GM11168 (cell line): ENCODE measurements around the gene CD40LG.

Source experiments
- in situ Hi-C: fragments of 300-500 bp; cut with MboI; formaldehyde crosslinking; loops from one replicate; pipeline ENCODE4 v1.12.0; 2022; ENCODE audit warnings: low sequenced_read_pairs; ENCODE audit not compliant: unreplicated experiment

The CD40LG gene

GRCh38 chrX:136691028-136691809, 43.3 kb downstream of the CD40LG start:
- in situ Hi-C loops = loop anchor here (5.0 kb wide), 1 partner anchor 84 kb away; no protein-coding TSS in a partner anchor

GRCh38 chrX:136692271-136692670, 44.3 kb downstream of the CD40LG start:
- in situ Hi-C loops = loop anchor here (5.0 kb wide), 1 partner anchor 85 kb away; no protein-coding TSS in a partner anchor

DNA sequence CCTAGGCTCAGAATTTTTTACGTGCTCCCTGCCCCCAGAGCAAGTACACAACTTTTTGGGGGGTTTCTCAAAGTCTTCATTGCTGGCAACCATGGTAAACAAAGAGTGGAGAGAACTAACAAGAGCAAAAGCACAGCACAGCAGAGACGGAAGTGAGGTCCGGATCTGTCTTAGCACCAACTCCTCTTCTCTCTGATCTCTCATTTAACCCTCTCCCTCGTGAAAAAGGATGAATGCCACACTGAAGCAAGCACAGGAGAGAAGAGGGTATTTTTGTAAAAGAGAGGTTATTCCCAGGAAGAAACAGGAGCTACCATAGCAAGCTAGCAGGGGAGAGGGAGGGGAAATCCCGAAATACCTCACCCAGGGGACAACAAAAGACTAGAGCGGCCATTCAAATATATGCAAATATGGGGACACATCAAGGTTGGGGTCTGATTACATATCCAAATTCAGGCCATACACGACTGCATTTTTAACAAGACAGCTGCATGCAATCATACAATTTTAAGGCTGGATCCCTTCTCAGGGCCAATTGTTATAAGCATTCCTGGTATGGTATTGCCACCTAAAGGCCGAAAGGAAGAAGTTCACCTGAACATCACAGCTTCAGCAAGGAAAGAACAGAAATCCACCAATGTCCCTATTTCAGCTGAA, 46.6 kb downstream of the CD40LG start:
- in situ Hi-C loops = loop anchor here (5.0 kb wide), 1 partner anchor 87 kb away; no protein-coding TSS in a partner anchor

- in situ Hi-C loops = no loop called here
Measured at GRCh38 chrX:136697156-136697555, 49.2 kb downstream of the CD40LG start.

DNA sequence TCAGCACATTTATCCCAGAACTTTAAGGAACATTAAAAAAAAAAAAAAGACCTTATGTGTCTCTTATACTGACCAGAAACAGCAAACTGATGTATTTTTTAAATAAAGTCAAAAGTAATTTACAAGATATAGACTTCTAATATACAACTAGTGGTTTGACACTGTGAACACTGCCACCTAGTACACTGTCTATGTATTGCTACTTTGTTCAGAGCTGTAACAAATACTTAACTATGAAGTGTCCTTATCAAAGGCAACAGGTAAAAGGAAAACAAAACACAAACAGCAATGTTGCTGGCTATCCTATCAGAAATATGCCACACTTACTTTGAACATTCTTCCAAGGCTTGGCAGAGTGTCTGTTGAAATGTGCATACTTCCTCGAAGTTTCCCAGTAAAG, 60.4 kb downstream of the CD40LG start:
- in situ Hi-C loops = loop anchor here (25.0 kb wide), 2 partner anchors 204 to 329 kb away; partner anchors contain the start of gene GPR101
